Endothelial cell (in vitro differentiated cells): ENCODE measurements around the gene ADAMTS15. TPM values are rescaled to one million over a fixed set of nuclear protein-coding genes. Genes with fewer than 3 reads are reported as not detected.

Experiments
- DNase-seq: peaks from one replicate; pipeline ENCODE4 v3.0.0; 2021; ENCODE audit warnings: low spot score
- H3K27ac Mint-ChIP-seq: one replicate; pipeline ENCODE4 v1.8.0; 2021; ENCODE audit warnings: mixed read lengths, inconsistent platforms; ENCODE audit not compliant: unreplicated experiment
- H3K27me3 Mint-ChIP-seq: one replicate; pipeline ENCODE4 v1.8.0; 2021; ENCODE audit warnings: mild to moderate bottlenecking, moderate library complexity, mixed read lengths, inconsistent platforms; ENCODE audit not compliant: unreplicated experiment
- H3K36me3 Mint-ChIP-seq: one replicate; pipeline ENCODE4 v1.8.0; 2021; ENCODE audit warnings: mild to moderate bottlenecking, low read depth, mixed read lengths, inconsistent platforms; ENCODE audit not compliant: unreplicated experiment
- H3K4me1 Mint-ChIP-seq: one replicate; pipeline ENCODE4 v1.8.0; 2021; ENCODE audit warnings: mild to moderate bottlenecking, mixed read lengths, inconsistent platforms; ENCODE audit not compliant: unreplicated experiment
- H3K4me3 Mint-ChIP-seq: one replicate; pipeline ENCODE4 v1.8.0; 2021; ENCODE audit warnings: mild to moderate bottlenecking, mixed read lengths, inconsistent platforms; ENCODE audit not compliant: unreplicated experiment
- H3K9me3 Mint-ChIP-seq: one replicate; pipeline ENCODE4 v1.8.0; 2021; ENCODE audit warnings: mixed read lengths, inconsistent platforms; ENCODE audit not compliant: unreplicated experiment
- CTCF ChIP-seq: fragments of 200-600 bp; sonication (generic); IDR thresholded peaks from one replicate; pipeline ENCODE4 v1.5.0; 2021; ENCODE audit warnings: antibody characterized with exemption; ENCODE audit not compliant: unreplicated experiment
- total RNA-seq: library from RNA; stranded (reverse); fragmentation: NEBNext Ultra II Directional; extraction: Animal tissue kit (Norgen Biotek cat#: 25700); gene quantifications from one replicate; pipeline ENCODE4 v1.2.1, GENCODE V29; 2021; ENCODE audit not compliant: unreplicated experiment

ADAMTS15 gene
- total RNA-seq, 1 donor from 2014 or later: 4.9 TPM

DNA sequence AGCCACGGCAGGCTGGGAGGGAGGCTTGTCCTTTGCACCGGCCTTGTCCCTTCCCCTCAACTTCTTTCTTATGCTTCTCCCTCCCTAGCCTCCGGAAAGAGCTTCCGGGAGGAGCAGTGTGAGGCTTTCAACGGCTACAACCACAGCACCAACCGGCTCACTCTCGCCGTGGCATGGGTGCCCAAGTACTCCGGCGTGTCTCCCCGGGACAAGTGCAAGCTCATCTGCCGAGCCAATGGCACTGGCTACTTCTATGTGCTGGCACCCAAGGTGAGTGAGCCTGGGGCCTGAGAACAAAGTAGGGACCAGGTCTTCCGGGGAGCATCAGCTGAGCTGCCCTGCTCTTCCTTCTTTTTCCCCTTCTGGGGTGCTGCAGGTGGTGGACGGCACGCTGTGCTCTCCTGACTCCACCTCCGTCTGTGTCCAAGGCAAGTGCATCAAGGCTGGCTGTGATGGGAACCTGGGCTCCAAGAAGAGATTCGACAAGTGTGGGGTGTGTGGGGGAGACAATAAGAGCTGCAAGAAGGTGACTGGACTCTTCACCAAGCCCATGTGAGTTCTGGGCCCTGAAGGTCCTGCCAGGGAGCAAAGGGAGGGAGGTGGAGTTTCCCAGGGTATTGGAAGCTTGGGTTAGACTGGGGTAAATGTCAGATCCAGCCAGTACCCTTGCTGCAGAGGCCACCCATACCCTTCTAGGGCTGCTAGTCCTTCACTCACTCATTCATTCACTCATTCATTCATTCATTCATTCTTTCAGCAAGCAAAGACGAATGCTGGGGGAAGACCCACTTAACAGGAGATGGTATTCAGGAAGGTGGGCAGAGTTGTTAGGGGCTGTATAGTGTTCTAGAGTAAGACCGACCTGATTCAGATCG lies 22.6 kb downstream of the ADAMTS15 start:
- no peaks in the 10 kb centered on the region for H3K4me1 Mint-ChIP-seq
- H3K9me3 Mint-ChIP-seq: no peaks in the 10 kb centered on the region
- H3K36me3 Mint-ChIP-seq: peaks cover 4% of the 10 kb centered on the region
- H3K4me3 Mint-ChIP-seq: no peak overlapping the region
- no peak overlapping the region for H3K27ac Mint-ChIP-seq
- peaks cover 6% of the 10 kb centered on the region for H3K27me3 Mint-ChIP-seq
- DNase-seq: no peak
- TF ChIP-seq CTCF: no peak

DNA sequence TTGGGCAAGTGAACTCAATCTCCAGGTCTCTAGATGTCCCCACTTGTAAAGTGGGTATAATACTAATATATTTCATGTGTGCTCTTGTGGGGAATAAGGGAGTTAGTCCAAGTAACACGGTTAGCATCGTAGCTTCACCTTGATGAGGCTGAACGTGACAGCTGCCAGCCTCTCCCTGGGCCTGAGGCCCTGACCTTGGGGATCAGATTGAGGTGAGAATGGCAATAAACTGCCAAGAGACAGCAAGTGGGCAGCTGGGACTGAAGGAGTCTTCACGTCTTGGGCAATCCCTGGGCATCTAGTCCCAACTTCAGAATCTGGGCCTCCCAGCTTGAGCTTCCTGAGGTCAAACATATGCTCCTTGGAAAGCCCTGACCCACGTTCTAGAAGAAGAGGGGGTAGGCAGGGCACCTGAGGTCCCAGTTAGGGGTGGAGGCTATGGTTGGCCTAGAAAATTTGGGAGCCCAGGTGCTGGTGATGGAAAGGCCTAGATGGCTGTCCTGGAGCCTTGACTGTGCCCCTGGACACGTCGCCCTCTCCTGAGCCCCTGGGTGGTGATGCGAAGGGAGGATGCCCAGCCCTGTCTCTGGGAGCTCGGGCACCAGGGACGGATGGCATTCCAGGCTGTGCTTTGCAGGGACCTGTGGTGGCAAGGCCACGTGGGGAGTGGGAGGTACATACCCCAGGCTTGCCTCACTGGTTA lies 23.4 kb downstream of the ADAMTS15 start:
- no peak for DNase-seq
- Mint-ChIP-seq H3K4me3 (no peak overlapping the region), H3K27ac (no peak overlapping the region), H3K9me3 (no peaks in the 10 kb centered on the region), H3K36me3 (peaks cover 4% of the 10 kb centered on the region), H3K4me1 (peaks cover 3% of the 10 kb centered on the region), H3K27me3 (peaks cover 9% of the 10 kb centered on the region)
- no peak for TF ChIP-seq CTCF

DNA sequence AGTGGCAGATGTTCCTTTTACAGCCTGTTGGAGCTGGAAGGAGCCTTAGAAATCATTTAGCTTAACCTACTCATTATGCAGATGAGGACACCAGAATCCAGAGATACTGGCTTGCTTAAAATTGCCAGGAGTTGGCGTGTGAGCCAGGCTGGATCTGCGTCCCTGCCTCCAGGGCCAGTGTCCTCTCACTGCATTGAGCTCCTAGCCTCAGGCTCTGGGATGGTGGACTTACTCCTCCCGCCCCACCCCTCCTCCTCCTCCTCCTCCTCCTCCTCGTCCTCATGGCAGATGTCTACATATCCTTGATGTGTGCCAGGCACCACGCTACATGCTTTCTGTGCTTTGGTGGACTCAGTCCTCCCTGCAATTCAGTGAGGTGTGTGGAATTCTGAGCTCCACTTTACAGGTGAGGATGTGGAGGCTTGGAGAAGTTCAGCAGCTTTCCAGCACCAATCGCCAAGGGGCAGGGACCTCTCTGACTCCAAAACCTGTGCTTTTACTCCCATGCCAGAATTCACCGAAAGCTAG lies 24.1 kb downstream of the ADAMTS15 start:
- DNase-seq: no peak
- H3K4me1 Mint-ChIP-seq: peaks cover 7% of the 10 kb centered on the region
- H3K9me3 Mint-ChIP-seq: no peaks in the 10 kb centered on the region
- H3K27me3 Mint-ChIP-seq: peaks cover 9% of the 10 kb centered on the region
- no peak overlapping the region for H3K27ac Mint-ChIP-seq
- H3K4me3 Mint-ChIP-seq: no peak overlapping the region
- TF ChIP-seq CTCF: no peak
- peaks cover 4% of the 10 kb centered on the region for H3K36me3 Mint-ChIP-seq

DNA sequence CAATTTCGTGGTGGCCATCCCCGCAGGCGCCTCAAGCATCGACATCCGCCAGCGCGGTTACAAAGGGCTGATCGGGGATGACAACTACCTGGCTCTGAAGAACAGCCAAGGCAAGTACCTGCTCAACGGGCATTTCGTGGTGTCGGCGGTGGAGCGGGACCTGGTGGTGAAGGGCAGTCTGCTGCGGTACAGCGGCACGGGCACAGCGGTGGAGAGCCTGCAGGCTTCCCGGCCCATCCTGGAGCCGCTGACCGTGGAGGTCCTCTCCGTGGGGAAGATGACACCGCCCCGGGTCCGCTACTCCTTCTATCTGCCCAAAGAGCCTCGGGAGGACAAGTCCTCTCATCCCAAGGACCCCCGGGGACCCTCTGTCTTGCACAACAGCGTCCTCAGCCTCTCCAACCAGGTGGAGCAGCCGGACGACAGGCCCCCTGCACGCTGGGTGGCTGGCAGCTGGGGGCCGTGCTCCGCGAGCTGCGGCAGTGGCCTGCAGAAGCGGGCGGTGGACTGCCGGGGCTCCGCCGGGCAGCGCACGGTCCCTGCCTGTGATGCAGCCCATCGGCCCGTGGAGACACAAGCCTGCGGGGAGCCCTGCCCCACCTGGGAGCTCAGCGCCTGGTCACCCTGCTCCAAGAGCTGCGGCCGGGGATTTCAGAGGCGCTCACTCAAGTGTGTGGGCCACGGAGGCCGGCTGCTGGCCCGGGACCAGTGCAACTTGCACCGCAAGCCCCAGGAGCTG lies 24.8 kb downstream of the ADAMTS15 start:
- H3K36me3 Mint-ChIP-seq: peaks cover 4% of the 10 kb centered on the region
- no peak overlapping the region for H3K27ac Mint-ChIP-seq
- H3K4me3 Mint-ChIP-seq: no peak overlapping the region
- H3K4me1 Mint-ChIP-seq: peaks cover 12% of the 10 kb centered on the region
- DNase-seq: no peak
- TF ChIP-seq CTCF: no peak
- peaks cover 9% of the 10 kb centered on the region for H3K27me3 Mint-ChIP-seq
- H3K9me3 Mint-ChIP-seq: no peaks in the 10 kb centered on the region
